Measurements from ENCODE around the gene PPM1E.

Gene PPM1E

DNA sequence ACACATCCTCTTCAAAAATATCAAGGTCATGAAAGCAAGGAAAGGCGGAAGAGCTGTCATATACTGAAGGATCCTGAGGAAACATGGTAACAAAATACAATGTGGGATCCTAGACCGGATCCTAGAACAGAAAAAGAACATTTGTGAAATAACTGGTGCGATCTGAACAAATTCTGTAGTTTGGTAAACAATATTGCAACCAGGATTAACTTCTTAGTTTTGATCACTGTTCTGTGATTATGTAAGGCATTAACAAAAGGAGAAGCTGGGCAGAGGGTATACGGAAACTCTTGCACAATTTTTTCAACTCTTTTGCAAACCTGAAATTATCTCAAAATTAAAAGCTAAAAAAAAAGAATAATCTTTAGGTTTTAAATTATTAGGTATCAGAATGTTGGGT, 241.3 kb downstream of the PPM1E start:
- TF ChIP-seq, protein P1, sequence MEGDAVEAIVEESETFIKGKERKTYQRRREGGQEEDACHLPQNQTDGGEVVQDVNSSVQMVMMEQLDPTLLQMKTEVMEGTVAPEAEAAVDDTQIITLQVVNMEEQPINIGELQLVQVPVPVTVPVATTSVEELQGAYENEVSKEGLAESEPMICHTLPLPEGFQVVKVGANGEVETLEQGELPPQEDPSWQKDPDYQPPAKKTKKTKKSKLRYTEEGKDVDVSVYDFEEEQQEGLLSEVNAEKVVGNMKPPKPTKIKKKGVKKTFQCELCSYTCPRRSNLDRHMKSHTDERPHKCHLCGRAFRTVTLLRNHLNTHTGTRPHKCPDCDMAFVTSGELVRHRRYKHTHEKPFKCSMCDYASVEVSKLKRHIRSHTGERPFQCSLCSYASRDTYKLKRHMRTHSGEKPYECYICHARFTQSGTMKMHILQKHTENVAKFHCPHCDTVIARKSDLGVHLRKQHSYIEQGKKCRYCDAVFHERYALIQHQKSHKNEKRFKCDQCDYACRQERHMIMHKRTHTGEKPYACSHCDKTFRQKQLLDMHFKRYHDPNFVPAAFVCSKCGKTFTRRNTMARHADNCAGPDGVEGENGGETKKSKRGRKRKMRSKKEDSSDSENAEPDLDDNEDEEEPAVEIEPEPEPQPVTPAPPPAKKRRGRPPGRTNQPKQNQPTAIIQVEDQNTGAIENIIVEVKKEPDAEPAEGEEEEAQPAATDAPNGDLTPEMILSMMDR (IDR thresholded peaks at IDR 0.05; ENCODE audit: low read depth, low read length) = no peak
- H3K4me3 ChIP-seq (replicated peaks in 1 of 2; ENCODE audit: low read depth in 2 of 2, low read length in 2 of 2) = no peak overlapping the region
- DNase-seq (ENCODE audit: low read depth in 2 of 2) = no peak

DNA sequence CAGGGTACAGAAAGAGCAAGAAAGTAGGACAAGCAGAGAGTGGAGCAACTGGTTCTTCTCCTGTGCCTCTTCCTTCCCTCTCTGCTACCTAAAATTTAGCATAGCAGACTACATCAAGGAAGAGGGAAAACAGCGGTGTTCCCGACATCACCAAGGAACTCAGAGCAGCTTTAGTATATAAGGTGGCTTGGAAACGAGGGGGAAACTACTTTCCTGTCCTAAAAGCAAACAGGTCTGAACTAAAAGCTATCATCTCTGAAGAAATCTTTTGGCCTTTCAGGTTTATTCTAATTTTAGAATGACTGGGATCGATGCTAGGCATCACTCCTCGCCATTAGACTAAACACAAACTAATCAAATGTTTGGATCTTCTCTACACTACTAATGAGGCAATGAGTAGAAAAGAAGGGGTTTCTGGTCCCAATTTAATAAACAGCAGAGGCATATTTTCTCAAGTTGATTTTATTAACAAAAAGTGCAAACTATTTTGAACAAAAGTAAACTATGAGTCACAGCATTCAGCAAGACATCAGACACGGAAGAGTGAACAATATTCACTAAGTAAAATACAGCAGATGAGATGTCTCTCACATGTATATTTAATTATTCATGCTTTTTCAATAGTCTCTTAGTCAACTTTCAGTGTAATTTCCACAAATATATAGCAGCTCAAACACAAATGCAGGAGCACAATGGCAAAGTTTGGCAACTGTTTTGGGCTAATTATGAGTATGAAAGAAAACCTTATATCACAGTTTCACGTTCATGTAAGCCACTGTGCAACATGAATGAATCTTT, 242.3 kb downstream of the PPM1E start:
- TF ChIP-seq, protein P1 (IDR thresholded peaks at IDR 0.05; ENCODE audit: low read depth, low read length) = no peak
- no peak overlapping the region for H3K4me3 ChIP-seq (replicated peaks in 1 of 2; ENCODE audit: low read depth in 2 of 2, low read length in 2 of 2)
- peak in 1 of 2 donors; percentile 23 for DNase-seq (ENCODE audit: low read depth in 2 of 2)

DNA sequence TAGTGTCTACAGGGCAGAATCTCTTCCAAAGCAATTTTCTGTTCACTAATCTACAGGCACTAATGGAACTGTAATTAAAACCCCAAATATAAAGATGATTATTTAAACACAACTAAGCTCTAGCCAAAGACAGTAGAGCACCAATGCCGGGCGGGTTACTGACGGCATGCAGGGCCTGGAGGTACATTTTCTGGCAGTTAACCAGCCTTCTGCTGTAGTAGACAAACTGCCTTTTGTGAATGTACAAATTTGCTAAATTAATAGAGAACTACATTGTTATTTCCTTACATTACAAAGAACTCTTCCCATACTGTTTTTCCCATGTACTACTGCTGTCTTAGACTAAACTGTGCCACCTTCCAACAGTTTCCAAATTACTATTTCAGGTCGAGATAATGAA, 243.2 kb downstream of the PPM1E start:
- TF ChIP-seq, protein P1 (IDR thresholded peaks at IDR 0.05; ENCODE audit: low read depth, low read length) = no peak
- no peak for DNase-seq (ENCODE audit: low read depth in 2 of 2)
- H3K4me3 ChIP-seq (replicated peaks in 1 of 2; ENCODE audit: low read depth in 2 of 2, low read length in 2 of 2) = no peak overlapping the region

DNA sequence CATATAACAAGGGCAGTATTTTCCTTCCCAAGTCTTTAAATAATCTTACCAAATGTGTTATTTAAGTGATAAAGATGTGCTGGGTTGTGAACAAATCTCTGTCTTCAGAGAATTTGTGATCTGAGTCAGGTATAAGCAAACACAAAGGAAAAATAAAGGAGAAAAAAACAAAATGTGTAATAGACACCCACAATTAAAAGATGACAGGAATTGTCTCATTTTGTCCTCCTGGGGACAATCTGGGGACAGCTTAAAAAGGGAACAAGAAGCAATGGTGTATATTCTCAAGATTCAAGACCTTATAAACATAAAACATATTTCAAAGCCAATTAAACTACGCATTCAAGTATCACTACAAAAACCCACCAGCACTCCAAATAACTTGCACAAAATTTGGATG, 243.8 kb downstream of the PPM1E start:
- H3K4me3 ChIP-seq (replicated peaks in 1 of 2; ENCODE audit: low read depth in 2 of 2, low read length in 2 of 2) = no peak overlapping the region
- no peak for DNase-seq (ENCODE audit: low read depth in 2 of 2)
- TF ChIP-seq, protein P1 (IDR thresholded peaks at IDR 0.05; ENCODE audit: low read depth, low read length) = no peak

DNA sequence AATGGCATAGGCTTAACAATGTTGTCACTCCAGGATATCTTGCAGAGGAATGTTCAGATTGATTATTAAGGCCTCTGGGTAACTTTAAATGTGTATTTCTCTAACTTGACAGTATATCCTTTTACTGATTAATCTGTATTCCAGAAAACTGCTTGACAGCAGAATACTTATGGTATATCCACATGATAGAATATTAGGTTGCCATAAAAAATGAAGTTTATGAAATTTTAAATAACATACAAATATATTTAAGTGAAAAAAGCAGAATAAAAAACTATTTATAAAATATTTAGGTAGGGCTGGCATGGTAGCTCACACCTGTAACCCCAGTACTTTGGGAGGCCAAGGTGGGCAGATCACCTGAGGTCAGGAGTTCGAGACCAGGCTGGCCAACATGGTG, 244.4 kb downstream of the PPM1E start:
- no peak overlapping the region for H3K4me3 ChIP-seq (replicated peaks in 1 of 2; ENCODE audit: low read depth in 2 of 2, low read length in 2 of 2)
- no peak for DNase-seq (ENCODE audit: low read depth in 2 of 2)
- TF ChIP-seq, protein P1 (IDR thresholded peaks at IDR 0.05; ENCODE audit: low read depth, low read length) = no peak

DNA sequence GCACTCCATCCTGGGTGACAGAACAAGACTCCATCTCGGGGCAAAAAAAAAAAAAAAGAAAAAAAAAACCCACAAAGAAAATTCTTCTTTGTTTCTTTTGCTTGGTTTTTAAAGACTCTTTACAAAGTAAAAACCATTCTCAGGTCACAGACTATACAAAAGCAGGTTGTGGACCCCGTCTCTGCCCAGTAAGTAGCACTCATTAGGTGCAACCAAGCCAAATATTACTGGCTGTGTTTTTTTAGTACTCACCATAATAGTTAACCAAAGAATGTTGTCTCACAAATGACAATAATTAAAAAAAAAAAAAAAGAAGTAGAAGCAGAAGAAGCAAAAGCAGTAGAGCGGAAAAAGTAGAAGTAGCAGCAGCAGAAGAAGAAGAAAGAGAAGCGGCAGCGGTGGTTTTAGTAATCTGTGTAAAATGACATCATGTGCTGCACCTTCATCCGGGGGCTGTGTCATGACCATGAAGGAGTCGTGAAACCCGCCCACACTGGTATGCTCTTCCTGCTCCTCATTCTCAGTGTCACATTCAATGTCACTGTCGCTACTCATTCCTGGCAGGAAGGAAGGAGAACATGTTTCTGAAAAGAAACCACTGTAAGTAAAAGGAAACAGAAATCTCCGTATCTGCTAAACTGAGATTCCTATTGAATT, 245.6 kb downstream of the PPM1E start:
- peak; percentile 51 to 78 for DNase-seq (ENCODE audit: low read depth in 2 of 2)
- H3K4me3 ChIP-seq (replicated peaks in 1 of 2; ENCODE audit: low read depth in 2 of 2, low read length in 2 of 2) = peak overlapping the region in 1 of 2 donors; percentile 33
- TF ChIP-seq, protein P1 (IDR thresholded peaks at IDR 0.05; ENCODE audit: low read depth, low read length) = no peak
